ENCODE data around the gene SHC3. TPM values are rescaled to one million over a fixed set of nuclear protein-coding genes. Genes with fewer than 3 reads are reported as not detected.

The SHC3 gene
- total RNA-seq, 1 experiment from 2014 or later: 1.8 TPM

DNA sequence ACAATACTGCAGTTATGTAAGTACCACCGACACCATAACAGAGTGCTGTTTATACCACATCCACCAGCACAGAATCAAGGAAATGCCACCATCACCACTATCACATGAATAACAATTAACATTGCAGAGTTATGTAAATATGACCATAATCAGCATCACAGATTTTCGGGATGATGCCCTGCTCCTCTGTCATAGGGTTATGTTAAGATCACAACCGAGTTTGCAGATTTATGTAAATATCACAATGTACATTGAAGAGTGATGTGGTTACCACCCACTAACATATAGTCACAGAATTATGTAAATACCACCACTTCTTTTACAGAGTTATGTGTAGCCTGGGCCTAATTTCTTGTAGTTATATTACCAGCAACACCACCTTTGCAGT is 61.8 kb downstream of the SHC3 start:
- Histone ChIP-seq H2AFZ (ENCODE audit: low read length) (no peak overlapping the region), H2BK15ac (ENCODE audit: low read depth, low read length) (no peak overlapping the region), H3K27ac (ENCODE audit: insufficient read length, low read depth, low read length) (no peak overlapping the region), H3K4me1 (ENCODE audit: insufficient read depth, low read length) (no peaks in the 10 kb centered on the region), H3K4me2 (ENCODE audit: insufficient read depth, insufficient read length, low read length) (no peak overlapping the region), H4K20me1 (ENCODE audit: control insufficient read depth, insufficient read depth, insufficient read length) (no peaks in the 10 kb centered on the region), H4K5ac (ENCODE audit: insufficient read length, low read depth, low read length) (no peak overlapping the region), H4K8ac (replicated peaks; ENCODE audit: insufficient read length, low read depth, low read length) (no peak overlapping the region), H3K14ac (ENCODE audit: insufficient read depth, low read length) (no peak overlapping the region), H3K9ac (ENCODE audit: extremely low read depth, insufficient read length, low read length) (no peak overlapping the region), H3K18ac (ENCODE audit: insufficient read length, low read depth, low read length) (no peak overlapping the region), H3K27me3 (ENCODE audit: insufficient read depth, low read length) (no peaks in the 10 kb centered on the region), H3K23me2 (ENCODE audit: insufficient read length, low read depth, low read length, poor library complexity, severe bottlenecking) (no peaks in the 10 kb centered on the region), H3K23ac (ENCODE audit: insufficient read length, low read depth, low read length) (no peak overlapping the region), H3K79me2 (ENCODE audit: insufficient read depth, low read length) (peaks cover 11% of the 10 kb centered on the region; the same call in 1 of the 2 replicates), H3T11ph (ENCODE audit: low read length) (no peak overlapping the region), H2BK5ac (ENCODE audit: insufficient read length, low read length) (no peak overlapping the region), H3K79me1 (ENCODE audit: insufficient read depth, low read depth, low read length, poor library complexity, severe bottlenecking) (no peaks in the 10 kb centered on the region), H3K9me3 (ENCODE audit: control insufficient read depth, low read depth, low read length) (no peaks in the 10 kb centered on the region), H3K4ac (ENCODE audit: low read depth, low read length) (no peak overlapping the region), H2BK120ac (ENCODE audit: low read depth, low read length, poor library complexity, severe bottlenecking) (no peak overlapping the region), H2BK12ac (ENCODE audit: insufficient read length, low read depth, low read length) (no peak overlapping the region), H4K91ac (ENCODE audit: insufficient read length, low read depth, low read length) (no peak overlapping the region), H3K56ac (ENCODE audit: insufficient read length, low read depth, low read length) (no peak overlapping the region), H2BK20ac (ENCODE audit: low read depth, low read length, poor library complexity, severe bottlenecking) (no peak overlapping the region), H2AK5ac (ENCODE audit: insufficient read length, low read length) (no peak overlapping the region)
- TF ChIP-seq, protein P1, sequence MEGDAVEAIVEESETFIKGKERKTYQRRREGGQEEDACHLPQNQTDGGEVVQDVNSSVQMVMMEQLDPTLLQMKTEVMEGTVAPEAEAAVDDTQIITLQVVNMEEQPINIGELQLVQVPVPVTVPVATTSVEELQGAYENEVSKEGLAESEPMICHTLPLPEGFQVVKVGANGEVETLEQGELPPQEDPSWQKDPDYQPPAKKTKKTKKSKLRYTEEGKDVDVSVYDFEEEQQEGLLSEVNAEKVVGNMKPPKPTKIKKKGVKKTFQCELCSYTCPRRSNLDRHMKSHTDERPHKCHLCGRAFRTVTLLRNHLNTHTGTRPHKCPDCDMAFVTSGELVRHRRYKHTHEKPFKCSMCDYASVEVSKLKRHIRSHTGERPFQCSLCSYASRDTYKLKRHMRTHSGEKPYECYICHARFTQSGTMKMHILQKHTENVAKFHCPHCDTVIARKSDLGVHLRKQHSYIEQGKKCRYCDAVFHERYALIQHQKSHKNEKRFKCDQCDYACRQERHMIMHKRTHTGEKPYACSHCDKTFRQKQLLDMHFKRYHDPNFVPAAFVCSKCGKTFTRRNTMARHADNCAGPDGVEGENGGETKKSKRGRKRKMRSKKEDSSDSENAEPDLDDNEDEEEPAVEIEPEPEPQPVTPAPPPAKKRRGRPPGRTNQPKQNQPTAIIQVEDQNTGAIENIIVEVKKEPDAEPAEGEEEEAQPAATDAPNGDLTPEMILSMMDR (conservative IDR thresholded peaks at IDR 0.05): no peak
- no peaks in the 10 kb centered on the region for H3K4me1 Mint-ChIP-seq
- DNase-seq: no peak
- no peak overlapping the region for H3K27ac Mint-ChIP-seq
- no peak overlapping the region for H3K4me3 Mint-ChIP-seq
- WGBS (ENCODE audit: extremely low coverage, insufficient read length, low lambda C conversion rate): no CpG with 5 or more reads among the region's 3 CpGs
- no peaks in the 10 kb centered on the region; a peak in 1 of 5 replicates for H3K9me3 Mint-ChIP-seq
- no peaks in the 10 kb centered on the region; a peak in 1 of 7 replicates for H3K36me3 Mint-ChIP-seq (ENCODE audit: insufficient read depth in 1 of 3, low read depth in 3 of 3)
- no peaks in the 10 kb centered on the region for H3K27me3 Mint-ChIP-seq (ENCODE audit: low read depth)

Measured in H9 (cell line).